ENCODE results near the gene EXOC4.

GRCh38 chr7:133509822-133510221, 256.9 kb downstream of the EXOC4 start:
- TF ChIP-seq, protein P1, sequence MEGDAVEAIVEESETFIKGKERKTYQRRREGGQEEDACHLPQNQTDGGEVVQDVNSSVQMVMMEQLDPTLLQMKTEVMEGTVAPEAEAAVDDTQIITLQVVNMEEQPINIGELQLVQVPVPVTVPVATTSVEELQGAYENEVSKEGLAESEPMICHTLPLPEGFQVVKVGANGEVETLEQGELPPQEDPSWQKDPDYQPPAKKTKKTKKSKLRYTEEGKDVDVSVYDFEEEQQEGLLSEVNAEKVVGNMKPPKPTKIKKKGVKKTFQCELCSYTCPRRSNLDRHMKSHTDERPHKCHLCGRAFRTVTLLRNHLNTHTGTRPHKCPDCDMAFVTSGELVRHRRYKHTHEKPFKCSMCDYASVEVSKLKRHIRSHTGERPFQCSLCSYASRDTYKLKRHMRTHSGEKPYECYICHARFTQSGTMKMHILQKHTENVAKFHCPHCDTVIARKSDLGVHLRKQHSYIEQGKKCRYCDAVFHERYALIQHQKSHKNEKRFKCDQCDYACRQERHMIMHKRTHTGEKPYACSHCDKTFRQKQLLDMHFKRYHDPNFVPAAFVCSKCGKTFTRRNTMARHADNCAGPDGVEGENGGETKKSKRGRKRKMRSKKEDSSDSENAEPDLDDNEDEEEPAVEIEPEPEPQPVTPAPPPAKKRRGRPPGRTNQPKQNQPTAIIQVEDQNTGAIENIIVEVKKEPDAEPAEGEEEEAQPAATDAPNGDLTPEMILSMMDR (IDR thresholded peaks at IDR 0.05), result no peak
- no peak for TF ChIP-seq POLR2A (IDR thresholded peaks at IDR 0.05)
- TF ChIP-seq POLR2AphosphoS5 (IDR thresholded peaks at IDR 0.05), result no peak
